Hepatic stellate cell (primary cell): ENCODE data around the gene FRY.
A peak's percentile ranks its signal among the peaks of the same experiment; 100 is the strongest.

Experiments
- DNase-seq: peaks from one replicate; pipeline ENCODE4 v3.0.0; 2011; ENCODE audit warnings: low spot score

FRY gene

DNA sequence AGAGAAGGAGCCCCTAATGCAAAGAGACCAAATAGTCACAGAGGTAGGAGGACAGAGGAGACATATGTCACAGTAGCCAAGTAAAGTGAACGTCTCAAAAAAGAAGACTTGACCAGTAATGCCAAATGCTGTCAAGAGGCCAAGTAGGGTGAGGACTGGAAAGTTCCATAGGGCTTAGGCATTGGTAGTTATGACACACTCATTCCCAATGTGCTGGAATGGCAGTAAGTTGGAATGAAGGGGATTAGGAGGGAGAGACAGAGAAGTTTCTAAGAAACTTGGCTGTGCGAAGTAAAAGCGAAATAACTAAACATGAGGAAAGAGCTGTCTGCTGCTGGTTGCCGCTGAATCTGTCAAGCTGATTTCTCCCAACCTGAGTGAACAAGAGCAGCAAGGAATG lies 14.9 kb upstream of the FRY start:
- DNase-seq = no peak

DNA sequence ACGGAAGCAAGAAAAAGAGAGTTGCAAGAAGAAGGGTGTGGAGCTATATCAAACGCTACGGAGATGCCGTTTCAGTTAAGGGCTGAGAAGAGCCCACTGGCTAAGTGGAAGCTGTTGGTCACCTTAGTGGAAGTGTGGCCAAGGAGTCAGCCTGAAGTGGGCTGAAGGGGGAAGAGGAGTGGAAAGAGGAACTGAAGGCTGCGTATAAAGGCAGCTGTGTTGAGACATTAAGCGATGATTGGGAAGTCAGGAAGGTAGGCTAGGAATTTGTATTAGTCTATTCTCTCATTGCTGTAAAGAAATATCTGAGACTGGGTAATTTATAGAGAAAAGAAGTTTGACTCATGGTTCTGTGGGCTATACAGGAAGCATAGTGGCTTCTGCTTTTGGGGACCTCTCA lies 14.1 kb upstream of the FRY start:
- no peak for DNase-seq

DNA sequence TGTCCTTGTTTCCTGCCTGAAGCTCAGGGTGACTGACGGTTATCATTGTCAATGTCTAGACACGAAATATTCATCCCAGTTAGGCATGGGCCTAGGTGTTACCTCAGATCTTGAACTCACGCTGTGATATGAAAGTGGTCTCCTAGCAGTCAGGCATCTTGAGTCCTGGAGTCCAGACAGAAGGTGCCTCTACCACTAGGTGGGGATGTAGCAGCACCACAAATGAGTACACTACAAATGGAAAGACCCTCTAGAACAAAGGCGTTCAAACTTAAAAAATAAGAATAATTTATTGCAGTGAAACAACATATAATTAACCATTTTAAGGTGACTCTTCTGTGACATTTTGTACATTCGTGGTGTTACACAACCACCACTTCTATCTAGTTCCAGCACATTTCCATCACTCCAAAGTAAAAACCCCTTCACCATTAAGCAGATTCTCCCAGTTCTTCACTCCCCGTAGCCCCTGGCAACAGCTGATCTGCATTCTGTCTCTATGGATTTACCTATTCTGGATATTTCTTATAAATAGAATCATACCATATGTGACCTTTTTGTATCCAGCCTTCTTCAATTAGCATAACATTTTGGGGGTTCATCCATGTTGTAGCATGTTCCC lies 11.9 kb upstream of the FRY start:
- peak; percentile 41 for DNase-seq

DNA sequence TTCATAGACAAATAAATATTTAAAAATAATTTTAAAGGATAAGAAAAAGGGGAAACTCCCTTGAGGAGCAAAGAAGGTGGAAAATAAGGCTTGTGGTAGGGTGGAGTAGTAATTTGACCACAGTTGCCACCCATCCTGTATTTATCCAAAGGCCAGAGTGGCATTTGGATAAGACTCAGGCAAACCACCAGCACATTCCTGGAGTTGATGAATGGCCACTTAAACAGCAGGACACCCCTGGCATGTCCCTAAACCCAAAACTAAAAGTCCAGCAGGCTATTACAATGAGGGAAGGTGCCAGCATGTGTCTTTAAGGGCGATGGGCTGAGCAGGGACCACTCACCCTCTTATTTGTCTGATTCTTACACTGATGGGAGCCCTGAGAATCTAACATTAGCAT lies 9.8 kb upstream of the FRY start:
- DNase-seq = no peak

DNA sequence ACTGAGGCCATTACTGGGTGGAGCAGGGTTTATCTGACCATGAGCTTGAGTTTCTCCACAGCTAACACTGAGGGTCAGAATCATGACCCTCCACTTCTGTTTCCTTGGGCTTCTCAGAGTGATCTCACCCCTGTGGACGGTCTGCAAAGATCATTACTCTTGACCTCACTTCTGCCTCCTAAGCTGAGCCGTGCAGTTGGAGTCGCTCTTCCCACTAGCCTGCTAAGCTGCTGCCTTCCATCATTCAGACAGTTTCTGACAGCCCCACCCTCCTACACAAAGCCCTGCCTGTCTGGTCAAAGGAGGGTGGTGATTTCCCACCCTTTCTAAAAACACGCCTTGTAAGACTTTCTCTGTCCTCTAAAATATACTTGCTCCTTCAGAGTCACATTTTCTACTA lies 9.3 kb upstream of the FRY start:
- DNase-seq = no peak

DNA sequence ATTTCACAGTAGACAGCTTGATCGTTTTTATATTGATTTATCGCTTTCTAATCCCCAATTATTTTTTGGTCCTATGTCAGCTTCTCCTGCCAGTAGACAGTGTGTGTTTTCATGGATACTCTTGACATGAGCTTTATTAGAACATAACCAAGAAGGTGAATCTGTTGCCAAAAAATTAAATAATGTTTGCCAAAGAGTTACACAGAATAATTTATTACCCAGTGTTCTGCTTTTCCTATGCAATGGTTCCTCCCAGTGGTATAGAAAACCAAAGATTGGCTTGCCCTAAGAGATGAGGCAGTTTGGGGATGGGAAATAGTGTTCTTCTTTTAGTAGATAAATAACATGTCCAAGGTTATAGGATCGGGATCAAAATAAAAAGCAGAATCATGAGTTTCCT lies 8.5 kb upstream of the FRY start:
- no peak for DNase-seq

DNA sequence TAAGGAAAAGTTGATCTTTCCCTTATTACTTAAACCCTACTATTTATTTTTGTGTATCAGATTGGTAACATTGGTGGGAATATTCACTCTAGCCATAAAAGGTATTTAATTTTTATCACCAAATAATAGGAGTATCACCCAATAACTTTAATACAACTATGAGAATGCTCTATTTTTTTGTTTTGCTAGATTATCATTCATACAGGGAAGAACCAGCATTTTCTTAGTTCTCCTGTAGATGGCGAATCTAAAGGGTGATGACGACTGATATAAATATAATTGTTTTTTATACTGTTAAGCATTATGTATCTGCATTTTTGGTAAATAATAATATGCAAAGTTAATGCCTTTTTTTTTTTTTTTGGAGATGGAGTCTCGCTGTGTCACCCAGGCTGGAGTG lies 7.9 kb upstream of the FRY start:
- DNase-seq = no peak

DNA sequence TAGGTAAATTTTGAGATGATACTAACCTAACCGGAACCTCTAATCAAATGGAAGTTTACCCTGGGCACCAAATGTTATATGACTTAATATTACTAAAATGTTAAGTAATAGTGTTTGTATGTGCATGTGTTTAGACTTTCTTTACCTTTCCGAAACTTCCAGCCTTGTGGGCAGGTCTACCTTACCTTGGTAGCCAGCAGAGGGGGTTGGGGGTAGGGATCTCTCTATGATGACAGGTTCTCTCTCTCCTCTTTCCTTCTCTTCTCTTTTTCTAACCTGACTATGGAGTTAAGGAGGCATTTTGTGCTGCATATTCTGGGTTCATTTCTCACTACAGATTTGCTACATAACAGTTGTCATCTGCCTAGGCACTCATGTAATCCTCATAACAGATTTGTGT lies 6.8 kb upstream of the FRY start:
- DNase-seq = no peak

DNA sequence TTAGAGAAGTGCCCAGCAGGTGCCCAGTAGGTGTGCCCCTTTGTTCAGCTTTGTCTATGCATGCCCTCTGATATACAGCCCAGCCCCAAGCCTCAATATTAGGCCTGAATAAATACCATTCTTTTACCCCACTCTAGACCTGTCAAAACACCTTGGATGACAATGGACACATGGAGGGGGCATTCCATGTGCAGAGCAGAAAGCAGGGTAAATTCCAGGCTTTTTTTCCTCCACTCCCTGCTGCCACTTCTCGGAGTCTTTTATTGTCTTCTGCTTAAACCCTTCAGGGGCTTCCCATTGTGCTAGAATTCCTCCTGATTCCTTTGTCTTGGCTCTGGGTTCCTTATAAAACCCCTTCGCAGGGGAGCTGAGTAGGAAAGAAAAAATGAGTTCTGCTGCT lies 5.8 kb upstream of the FRY start:
- DNase-seq = no peak

DNA sequence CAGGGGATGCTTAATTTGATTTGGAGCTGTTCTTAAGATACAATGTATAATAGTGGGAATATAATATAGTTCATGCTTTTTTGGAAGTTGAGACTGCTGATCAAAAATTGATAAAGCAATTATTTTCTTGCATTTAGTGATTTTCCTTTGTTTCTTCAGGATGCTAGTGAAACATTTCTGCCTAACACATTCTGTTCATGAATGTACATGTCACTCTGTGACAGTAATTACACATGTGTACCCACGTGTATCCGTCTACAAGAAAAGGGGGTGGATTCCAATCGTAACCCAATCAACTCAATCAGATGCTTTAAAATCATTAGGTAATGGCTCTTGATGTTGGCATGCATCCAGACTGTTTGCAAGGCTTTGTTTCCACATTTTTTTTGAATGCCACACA lies 5.0 kb upstream of the FRY start:
- DNase-seq = no peak

DNA sequence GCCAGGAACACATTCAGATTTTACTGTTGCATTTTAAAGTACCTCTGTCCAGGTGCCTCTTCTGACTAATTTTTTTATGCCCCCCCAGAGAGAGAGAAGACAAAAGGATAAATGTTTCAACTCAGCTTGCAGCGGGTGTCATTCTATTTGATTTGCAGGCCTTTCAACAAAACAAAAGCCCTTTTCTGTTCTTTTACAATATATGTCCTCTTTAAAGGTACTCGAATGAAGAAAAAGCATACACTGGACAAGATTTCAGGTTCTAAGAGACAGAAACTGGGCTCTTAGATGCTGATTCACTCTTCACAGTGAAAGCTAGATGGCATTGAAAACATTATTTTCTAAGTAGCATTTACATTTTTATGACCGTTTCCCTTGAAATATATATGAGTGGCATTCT lies 2.9 kb upstream of the FRY start:
- DNase-seq = no peak

DNA sequence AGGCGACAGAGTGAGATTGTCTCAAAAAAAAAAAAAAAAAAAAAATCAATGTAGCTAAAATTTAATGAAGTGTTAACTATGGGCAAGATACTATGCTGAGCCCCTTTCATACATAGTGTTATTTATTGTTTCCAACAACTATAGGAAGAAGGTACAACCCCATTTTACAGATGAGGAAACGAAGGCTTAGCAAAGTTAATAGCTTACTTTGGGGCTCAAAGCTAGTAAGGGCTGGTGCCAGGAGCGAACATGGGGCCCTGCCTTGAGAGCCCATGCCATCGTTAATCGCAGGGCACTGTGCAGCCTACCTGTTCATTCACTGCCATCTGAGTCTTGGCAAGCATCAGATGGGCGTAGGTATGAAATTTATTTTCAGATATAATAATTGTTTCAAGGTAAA lies 1.9 kb upstream of the FRY start:
- DNase-seq = no peak

DNA sequence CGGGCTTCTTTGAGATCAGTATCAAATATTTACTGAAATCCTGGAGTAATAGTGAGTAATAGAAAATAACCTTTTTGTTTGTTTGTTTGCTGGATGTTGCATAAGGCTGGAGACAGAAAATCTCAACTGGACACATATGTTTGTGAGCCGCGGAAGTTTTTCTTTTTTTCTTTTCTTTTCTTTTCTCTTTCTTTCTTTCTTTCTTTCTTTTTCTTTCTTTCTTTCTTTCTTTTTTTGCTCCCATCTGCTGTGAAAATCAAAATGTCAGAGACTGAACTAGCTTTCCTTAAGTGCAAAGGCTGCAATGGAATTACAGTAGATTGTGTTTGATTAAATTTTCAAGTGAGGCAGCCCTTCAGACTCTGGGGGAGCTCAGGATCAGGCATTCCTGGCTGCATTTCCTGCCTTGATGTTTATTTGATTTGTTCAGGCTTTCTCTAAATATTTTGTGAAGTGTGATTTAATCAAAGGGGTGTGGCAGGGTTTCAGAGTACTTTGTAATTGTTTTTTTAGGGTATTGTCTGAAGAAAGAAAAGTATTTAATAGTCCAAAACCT lies 319 bp downstream of the FRY start:
- DNase-seq = no peak

DNA sequence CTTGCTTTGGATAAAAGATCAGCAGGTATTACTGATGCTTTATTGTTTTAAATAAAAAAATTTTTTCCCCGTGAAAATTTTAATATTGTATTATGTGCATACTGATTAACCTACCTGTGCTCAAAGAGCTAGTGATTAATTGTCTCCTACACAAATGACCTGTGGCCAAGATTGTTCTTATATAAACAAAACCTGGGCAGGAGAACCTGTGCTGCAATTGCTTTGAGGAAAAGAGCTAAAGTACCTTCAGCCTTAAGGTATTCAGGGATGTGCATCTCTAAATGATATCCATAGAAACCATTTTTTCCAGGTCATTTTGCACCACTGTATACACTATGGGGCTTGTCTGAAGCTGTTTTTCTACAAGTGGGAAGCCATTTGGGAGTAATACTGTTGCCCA lies 1.2 kb downstream of the FRY start:
- no peak for DNase-seq

DNA sequence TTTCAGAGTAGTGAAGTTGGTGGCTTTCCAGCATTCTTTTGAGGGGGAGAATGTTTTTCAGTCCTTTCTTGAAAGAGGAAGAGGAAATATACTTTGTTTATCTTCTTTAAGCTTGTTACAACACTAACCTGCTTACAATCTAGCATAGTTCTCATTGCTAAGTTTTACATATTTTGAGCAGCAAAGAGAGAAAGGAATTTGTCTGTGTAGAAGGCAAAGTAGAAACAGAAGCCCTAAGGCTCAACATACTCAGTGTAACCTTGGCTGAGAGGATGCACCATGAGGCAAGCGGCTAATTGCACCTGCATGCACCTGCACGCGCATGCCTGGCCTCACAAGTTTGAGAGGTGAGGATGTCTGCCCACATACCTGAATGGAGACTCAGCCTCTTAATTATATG lies 2.2 kb downstream of the FRY start:
- DNase-seq = no peak

DNA sequence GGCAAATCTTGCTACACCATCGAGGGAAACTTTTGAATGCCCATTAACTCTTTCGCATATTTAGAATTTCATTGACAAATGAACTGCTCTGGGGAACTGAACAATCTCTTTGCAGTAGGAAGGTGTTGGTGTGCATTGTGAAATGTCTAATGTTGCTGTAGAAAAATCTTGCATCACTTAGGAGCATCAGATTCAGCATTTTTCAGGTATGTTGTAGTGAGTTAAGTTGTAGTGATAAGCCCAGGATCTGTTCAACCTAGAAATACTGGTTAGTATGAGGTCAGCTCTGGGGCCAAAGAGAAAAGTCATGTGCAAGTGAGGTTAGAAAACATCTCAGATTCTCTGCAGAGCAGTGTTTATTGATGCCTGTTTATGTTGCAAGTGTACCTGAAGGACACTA lies 4.1 kb downstream of the FRY start:
- no peak for DNase-seq

DNA sequence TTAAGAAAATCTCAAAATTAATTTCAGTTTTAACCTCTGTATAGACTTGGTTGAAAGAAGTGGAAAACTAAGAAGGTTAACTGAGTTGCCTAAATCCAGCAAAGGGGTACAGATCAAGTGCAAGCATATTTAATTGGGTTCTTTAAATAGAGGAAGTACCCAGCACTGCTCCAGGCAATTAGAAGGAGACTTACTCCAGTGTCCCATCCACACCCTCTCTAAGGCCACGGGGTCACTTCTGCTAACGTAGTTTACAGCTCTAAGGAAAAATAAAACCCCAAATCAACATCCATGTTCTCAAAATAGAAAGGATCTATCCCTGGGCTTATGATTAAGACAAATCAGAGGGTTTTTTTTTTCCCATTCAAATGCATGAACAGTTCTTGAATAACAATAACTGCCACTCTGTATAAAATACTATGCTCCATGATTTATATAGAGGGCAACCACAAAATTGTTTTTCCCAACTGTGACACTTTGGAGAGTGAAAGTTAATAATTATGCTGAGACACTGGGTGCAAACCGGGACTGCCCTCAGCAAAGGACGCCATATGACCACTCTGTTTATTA lies 4.6 kb downstream of the FRY start:
- DNase-seq = no peak

DNA sequence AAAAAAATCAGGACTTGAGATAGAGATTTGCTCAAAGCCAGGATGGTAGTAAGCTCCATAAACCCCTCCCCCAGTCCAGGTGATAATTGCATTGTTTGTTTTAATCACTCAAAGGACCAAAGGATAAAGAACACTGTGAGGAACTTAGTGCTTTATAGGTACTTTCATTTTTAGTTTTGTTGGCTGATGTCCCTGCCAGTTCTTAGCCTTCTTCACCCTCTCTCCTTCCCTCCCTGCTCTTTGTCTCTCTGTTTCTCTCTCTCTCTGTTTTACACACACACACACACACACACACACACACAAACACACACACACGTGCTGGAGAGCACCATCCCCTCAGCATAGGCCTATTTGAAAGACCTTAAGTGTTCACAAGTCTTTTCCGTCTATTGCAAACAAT lies 5.2 kb downstream of the FRY start:
- DNase-seq = no peak

DNA sequence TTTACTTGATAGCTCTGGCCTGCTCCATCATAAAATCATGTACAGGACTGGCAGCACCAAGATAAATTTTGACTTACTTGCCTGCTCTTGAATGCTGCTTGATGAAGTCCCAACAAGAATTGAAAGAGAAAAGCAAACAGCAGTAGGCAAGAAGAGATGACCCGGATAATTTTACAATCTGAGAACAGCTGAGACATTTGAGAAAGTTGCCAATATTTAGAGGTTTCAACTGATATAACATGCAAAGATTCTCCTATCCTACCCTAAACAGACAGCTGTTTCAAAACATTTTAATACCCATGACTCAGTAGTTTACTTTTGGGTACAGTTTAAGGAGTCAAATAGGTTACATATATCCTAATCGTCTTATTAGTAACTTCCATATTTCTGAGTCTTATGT lies 5.9 kb downstream of the FRY start:
- no peak for DNase-seq

DNA sequence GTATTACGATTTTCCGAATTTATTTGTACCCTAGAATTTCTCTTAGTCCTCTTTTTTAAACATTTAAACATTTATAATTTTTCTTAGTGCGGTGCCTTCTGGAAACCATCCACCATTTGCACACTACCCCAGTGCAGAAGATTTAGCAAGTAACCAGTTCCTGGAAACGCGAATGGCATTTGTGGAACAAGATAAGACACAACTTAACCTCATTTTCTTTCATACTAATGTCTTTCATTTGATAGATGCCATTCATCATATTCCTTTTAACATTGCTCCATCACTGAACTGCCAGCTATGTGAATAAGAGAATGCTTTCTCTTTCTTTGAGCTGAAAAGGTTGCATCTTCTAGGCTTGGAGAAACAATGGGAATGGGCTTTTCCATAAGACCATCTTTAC lies 6.8 kb downstream of the FRY start:
- no peak for DNase-seq

DNA sequence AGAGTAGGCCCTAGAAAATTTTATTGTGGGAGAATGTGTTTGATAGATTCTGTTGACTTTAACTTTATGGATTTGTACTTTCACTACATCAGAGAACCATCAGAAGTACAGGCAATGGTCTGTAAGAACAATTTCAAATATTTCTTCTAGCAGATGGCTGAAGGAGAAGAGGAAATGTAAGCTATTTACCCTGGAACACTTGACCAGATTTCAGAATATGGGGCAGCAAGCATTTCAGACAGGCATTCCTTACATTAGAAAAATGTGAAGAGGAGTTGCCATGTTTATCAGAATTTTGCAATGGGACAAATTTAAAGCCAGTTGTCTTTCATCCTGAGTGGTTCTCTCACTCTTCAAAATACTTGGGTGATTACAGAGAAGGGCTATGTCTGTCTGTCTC lies 7.5 kb downstream of the FRY start:
- no peak for DNase-seq

DNA sequence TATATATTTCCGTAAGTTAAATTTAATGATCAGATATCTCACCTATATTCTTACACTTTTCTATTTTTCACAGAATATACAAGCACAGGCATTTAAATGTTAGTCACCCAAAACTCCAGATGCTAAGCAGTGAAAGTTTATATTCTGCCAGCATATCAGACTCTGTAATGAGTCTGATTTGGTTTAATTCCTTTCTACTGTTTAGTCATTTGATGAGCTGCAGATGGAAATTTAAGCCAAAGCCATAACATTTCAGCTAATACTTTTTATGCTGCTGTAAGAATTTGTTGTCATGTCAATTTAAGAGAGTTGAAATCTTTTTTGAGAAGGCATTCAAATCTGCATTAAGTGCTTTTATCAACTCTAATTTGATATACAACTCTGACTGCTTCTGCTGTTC lies 8.0 kb downstream of the FRY start:
- no peak for DNase-seq

DNA sequence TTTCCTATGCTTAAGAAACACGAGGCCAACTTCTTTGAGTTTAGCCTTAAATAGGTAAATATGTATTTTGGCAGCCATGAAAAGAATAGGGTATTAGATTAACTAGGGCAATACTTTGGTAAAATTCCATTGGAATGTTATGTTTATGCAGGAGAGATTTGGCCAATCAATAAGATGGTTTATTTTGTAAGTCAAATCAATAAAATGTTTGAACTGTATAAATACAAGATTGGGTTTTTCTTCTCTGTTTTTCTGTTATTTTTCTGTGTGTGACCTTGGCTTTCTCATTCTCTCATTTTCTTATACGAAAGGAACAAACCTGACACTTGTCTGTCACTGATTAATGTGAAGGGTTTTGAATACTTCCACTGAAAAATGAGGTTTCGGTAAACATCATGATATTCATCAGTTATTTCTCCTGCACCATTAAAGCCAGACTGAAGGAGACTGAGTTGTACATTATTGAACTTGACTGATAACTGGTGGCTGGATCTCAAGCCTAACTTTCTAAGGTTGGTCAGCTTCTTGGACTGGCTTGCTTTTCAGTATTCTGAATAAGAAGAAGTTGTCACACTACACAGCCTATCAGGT lies 8.6 kb downstream of the FRY start:
- no peak for DNase-seq

DNA sequence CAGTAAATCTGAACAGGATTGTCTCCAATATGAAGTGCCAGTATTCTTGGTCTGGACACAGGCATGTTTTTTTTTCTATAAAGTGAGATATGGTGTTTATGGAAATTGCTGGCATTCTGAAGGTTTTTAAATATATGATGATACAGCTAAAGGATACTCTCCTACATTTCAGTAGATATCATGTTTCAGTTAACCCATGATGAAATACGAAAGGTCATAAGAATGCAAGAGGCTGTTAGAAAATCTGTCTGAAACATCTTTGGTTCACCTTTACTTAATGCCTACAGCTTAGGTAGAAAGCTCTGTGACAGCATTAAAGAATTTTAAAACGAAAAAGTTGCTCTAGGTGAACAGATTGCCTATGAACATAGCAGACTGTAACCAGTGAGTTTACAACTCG lies 9.1 kb downstream of the FRY start:
- no peak for DNase-seq
